ENCODE measurements around the gene KCNE3. TPM values are rescaled to one million over a fixed set of nuclear protein-coding genes. Genes with fewer than 3 reads are reported as not detected.

Gene KCNE3
- total and polyA plus RNA-seq, 2 of the 4 experiments (the other 2 are of a cell fraction) = 0.05 to 0.18 TPM

DNA sequence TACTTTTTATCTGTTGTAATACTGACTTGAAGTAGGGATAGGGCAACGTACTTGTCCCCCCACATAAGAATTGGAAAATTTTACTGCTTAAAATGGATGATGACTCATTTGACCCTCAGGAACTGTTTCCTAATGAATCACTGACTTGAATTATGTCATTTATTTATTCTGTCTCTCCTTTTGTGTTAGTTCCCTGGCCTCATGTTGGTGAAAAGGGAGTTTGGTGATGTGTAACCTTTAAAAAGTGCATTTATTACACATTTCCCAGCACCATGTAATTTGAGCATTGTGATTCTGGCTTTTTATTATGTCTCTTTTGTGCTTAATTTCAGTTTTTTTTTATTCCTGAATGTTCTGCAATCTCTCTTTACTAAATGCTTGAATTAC lies 48.8 kb downstream of the KCNE3 start:
- H2BK120ac ChIP-seq (ENCODE audit: low read depth, low read length) = no peak overlapping the region
- H3K27ac ChIP-seq (ENCODE audit: insufficient read depth, low read length) = no peak overlapping the region
- no peak overlapping the region for H4K8ac ChIP-seq (ENCODE audit: low read depth in 2 of 2, low read length in 2 of 2)
- in situ Hi-C loops (cut with MboI; ENCODE audit: low sequenced_read_pairs) (no loop called here), dilution Hi-C loops (cut with HindIII; ENCODE audit: low sequenced_read_pairs, unreplicated experiment) (no loop called here), intact Hi-C loops (cut with micrococcal nuclease) (no loop called here)
- no peak overlapping the region for H3K18ac ChIP-seq (ENCODE audit: low read depth, low read length)
- no peaks in the 10 kb centered on the region for H3K4me1 ChIP-seq (ENCODE audit: control insufficient read depth, insufficient read depth, low read length)
- peak; percentile 82 for DNase-seq
- no CpG with 5 or more reads among the region's 1 CpG for whole genome bisulfite sequencing, 2 experiments (ENCODE audit: extremely low coverage in 2 of 2, insufficient read length in 1 of 2)
- H3K9ac ChIP-seq (ENCODE audit: low read depth, low read length) = no peak overlapping the region
- H4K20me1 ChIP-seq (ENCODE audit: insufficient read depth, low read length) = no peaks in the 10 kb centered on the region
- H2BK20ac ChIP-seq (ENCODE audit: low read depth, low read length) = no peak overlapping the region
- H3K56ac ChIP-seq (ENCODE audit: extremely low read depth, insufficient read depth, low read length) = no peak overlapping the region
- ChIA-PET CTCF (interaction anchor here (0.8 kb wide), 1 partner anchor 11 kb away, joined by 3 read pairs; no protein-coding TSS in a partner anchor), POLR2A (ENCODE audit: unreplicated experiment) (no interaction called here)
- H3K4me2 ChIP-seq (ENCODE audit: low read depth, low read length) = no peak overlapping the region
- H3K4ac ChIP-seq (ENCODE audit: low read depth, low read length) = no peak overlapping the region
- ATAC-seq (ENCODE audit: low read depth) = peak; percentile 46
- H3K9me1 ChIP-seq (ENCODE audit: insufficient read depth, low read length) = peaks cover 5% of the 10 kb centered on the region
- no peaks in the 10 kb centered on the region; the same call in none of the 2 replicates for H3K27me3 ChIP-seq (ENCODE audit: control insufficient read depth, insufficient read depth, low read length)
- TF ChIP-seq RFX5 (IDR thresholded peaks at IDR 0.05; ENCODE audit: low read depth, low read length) (no peak), CEBPB (IDR thresholded peaks at IDR 0.05; ENCODE audit: low read depth, low read length) (no peak), CHD1 (IDR thresholded peaks at IDR 0.05; ENCODE audit: low read depth, low read length) (no peak), FOS (IDR thresholded peaks at IDR 0.05; ENCODE audit: low read depth, low read length) (peak; percentile 72), RCOR1 (IDR thresholded peaks at IDR 0.05; ENCODE audit: insufficient replicate concordance, low read length) (no peak), MXI1 (IDR thresholded peaks at IDR 0.05; ENCODE audit: borderline replicate concordance, low read depth, low read length) (no peak), BHLHE40 (IDR thresholded peaks at IDR 0.05; ENCODE audit: low read depth, low read length) (no peak), MAZ (IDR thresholded peaks at IDR 0.05; ENCODE audit: borderline replicate concordance, low read depth, low read length) (no peak)
- TF ChIP-seq, protein P1, sequence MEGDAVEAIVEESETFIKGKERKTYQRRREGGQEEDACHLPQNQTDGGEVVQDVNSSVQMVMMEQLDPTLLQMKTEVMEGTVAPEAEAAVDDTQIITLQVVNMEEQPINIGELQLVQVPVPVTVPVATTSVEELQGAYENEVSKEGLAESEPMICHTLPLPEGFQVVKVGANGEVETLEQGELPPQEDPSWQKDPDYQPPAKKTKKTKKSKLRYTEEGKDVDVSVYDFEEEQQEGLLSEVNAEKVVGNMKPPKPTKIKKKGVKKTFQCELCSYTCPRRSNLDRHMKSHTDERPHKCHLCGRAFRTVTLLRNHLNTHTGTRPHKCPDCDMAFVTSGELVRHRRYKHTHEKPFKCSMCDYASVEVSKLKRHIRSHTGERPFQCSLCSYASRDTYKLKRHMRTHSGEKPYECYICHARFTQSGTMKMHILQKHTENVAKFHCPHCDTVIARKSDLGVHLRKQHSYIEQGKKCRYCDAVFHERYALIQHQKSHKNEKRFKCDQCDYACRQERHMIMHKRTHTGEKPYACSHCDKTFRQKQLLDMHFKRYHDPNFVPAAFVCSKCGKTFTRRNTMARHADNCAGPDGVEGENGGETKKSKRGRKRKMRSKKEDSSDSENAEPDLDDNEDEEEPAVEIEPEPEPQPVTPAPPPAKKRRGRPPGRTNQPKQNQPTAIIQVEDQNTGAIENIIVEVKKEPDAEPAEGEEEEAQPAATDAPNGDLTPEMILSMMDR (conservative IDR thresholded peaks at IDR 0.05; ENCODE audit: low read depth, low read length) = no peak
- no peak overlapping the region for H4K5ac ChIP-seq (ENCODE audit: low read depth, low read length)
- no TSS peak for BruUV-seq (replicated peaks)
- no peak overlapping the region for H3K14ac ChIP-seq (replicated peaks; ENCODE audit: low read depth, low read length)
- no peak overlapping the region for H4K91ac ChIP-seq (ENCODE audit: insufficient read depth, low read depth, low read length)
- H2BK15ac ChIP-seq (ENCODE audit: low read depth, low read length) = no peak overlapping the region
- H3K4me3 ChIP-seq (ENCODE audit: insufficient read depth, low read depth, low read length) = no peak overlapping the region
- no peak overlapping the region for H3K23ac ChIP-seq (ENCODE audit: low read depth, low read length)
- no peaks in the 10 kb centered on the region for H3K9me3 ChIP-seq (ENCODE audit: control insufficient read depth, insufficient read depth, low read length)
- no peak overlapping the region for H2AK5ac ChIP-seq (ENCODE audit: low read depth, low read length)
- no peaks in the 10 kb centered on the region for H3K79me1 ChIP-seq (ENCODE audit: low read depth in 1 of 2, low read length in 2 of 2)
- H2AFZ ChIP-seq (replicated peaks; ENCODE audit: low read length, poor library complexity) = no peak overlapping the region
- H2AK9ac ChIP-seq (replicated peaks; ENCODE audit: low read depth, low read length, poor library complexity) = no peak overlapping the region
- H2BK5ac ChIP-seq (ENCODE audit: low read depth, low read length, poor library complexity, severe bottlenecking) = no peak overlapping the region
- no peaks in the 10 kb centered on the region for H3K36me3 ChIP-seq (ENCODE audit: control insufficient read depth, insufficient read depth, low read length)
